Middle frontal gyrus (tissue), 1 donor: ENCODE results near the gene MAP2.
"Not testable (repeated sequence)": the region's sequence is repeated elsewhere in the genome, so short reads cannot be mapped to it uniquely, and the experiment has no call there.

ENCODE experiments used
- DNase-seq: peaks from one replicate; pipeline ENCODE4 v3.0.0-alpha.2; 2015; ENCODE audit warnings: low spot score; ENCODE audit errors: extremely low spot score

The MAP2 gene

GRCh38 chr2:209591021-209591420, 167.2 kb downstream of the MAP2 start:
- DNase-seq, result no peak

GRCh38 chr2:209592106-209592505, 168.3 kb downstream of the MAP2 start:
- DNase-seq, result no peak

GRCh38 chr2:209593930-209594329, 170.1 kb downstream of the MAP2 start:
- DNase-seq, result no peak

- DNase-seq, result no peak
Measured at GRCh38 chr2:209596262-209596661, 172.4 kb downstream of the MAP2 start.

GRCh38 chr2:209598227-209598626, 174.4 kb downstream of the MAP2 start:
- DNase-seq, result not testable (repeated sequence)

GRCh38 chr2:209600341-209601171, 176.7 kb downstream of the MAP2 start:
- no peak for DNase-seq

- DNase-seq, result no peak
Measured at GRCh38 chr2:209601497-209601896, 177.7 kb downstream of the MAP2 start.

- no peak for DNase-seq
Measured at GRCh38 chr2:209602259-209602658, 178.4 kb downstream of the MAP2 start.

- DNase-seq, result no peak
Measured at GRCh38 chr2:209609531-209609930, 185.7 kb downstream of the MAP2 start.

GRCh38 chr2:209610631-209611030, 186.8 kb downstream of the MAP2 start:
- no peak for DNase-seq

- DNase-seq, result no peak
Measured at GRCh38 chr2:209613649-209614305, 189.9 kb downstream of the MAP2 start.

- no peak for DNase-seq
Measured at GRCh38 chr2:209614690-209615369, 191.0 kb downstream of the MAP2 start.

GRCh38 chr2:209619782-209620181, 195.9 kb downstream of the MAP2 start:
- no peak for DNase-seq

GRCh38 chr2:209624192-209624938, 200.5 kb downstream of the MAP2 start:
- no peak for DNase-seq

GRCh38 chr2:209629597-209629996, 205.8 kb downstream of the MAP2 start:
- peak; percentile 47 for DNase-seq

- no peak for DNase-seq
Measured at GRCh38 chr2:209633911-209634310, 210.1 kb downstream of the MAP2 start.

- DNase-seq, result peak; percentile 22
Measured at GRCh38 chr2:209636076-209636475, 212.2 kb downstream of the MAP2 start.

- no peak for DNase-seq
Measured at GRCh38 chr2:209637293-209637692, 213.4 kb downstream of the MAP2 start.

GRCh38 chr2:209638346-209638745, 214.5 kb downstream of the MAP2 start:
- DNase-seq, result no peak

GRCh38 chr2:209640358-209640757, 216.5 kb downstream of the MAP2 start:
- no peak for DNase-seq

GRCh38 chr2:209642146-209642820, 218.4 kb downstream of the MAP2 start:
- no peak for DNase-seq
